GM18861 (cell line): ENCODE results near the gene SGO1.

Experiments
- ATAC-seq: cut with Tn5 transposase; IDR thresholded peaks from one replicate; pipeline ENCODE4 v1.9.1; 2021; ENCODE audit not compliant: unreplicated experiment

The SGO1 gene

GRCh38 chr3:20160230-20160629 is 25.8 kb downstream of the SGO1 start:
- no peak for ATAC-seq

DNA sequence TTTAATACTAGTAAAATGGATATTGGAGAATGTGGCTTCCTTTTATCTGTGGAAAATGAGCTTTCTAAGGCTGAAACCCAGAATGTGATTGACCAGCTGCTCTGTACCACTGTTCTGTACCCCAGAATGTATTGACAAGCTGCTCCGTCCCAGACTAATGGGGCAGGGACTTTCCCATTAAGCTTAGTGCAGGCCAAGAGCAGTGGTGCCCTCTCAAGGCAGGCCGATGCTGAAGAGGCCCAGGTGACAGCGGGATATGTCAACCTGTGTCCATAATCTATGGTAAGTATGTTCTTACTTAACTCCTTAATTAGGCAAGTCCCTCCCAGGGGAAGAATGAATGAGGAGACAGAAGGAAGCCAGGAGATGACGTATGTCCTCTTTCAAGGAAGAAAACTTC is 31.1 kb downstream of the SGO1 start:
- ATAC-seq: no peak

DNA sequence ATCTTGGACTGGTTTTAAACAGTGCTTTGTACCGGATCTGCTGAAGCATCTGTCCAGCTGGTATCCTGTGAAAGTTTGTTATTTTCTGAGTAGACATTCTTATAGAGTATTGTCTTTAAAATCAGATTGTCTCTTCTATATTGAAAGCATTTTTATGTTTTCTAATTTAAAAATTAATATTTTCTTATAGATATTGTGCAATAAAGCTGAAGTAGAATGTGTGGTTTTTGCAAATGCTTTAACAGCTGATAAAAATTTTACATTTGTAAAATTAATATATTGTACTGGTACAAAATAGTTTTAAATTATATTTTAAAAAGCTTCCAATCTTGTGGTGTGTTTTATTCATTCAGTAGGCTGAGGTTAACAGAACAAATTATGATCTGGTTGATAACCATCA is 31.9 kb downstream of the SGO1 start:
- ATAC-seq: no peak

DNA sequence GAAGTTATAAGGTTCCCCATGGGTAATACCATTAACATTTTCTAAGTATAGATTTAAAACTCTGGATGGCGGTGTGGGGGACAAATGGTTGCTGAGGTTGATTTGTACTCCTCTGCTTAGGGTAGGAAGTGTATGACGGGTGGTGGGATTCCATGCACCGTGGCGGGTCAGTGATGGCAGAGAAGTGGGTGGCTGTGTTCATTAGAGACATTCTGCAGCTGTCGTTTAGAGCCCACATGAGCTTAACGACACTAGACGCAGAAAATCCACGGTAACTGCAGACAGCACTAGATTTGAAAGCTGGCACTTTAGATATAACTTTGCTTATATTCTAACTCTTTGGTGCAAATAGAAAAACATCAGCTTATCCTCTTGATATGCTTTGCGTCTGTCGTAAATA is 37.5 kb downstream of the SGO1 start:
- no peak for ATAC-seq

GRCh38 chr3:20147361-20147760 is 38.6 kb downstream of the SGO1 start:
- ATAC-seq: no peak

- no peak for ATAC-seq
Observed at GRCh38 chr3:20146301-20146700, 39.7 kb downstream of the SGO1 start.

DNA sequence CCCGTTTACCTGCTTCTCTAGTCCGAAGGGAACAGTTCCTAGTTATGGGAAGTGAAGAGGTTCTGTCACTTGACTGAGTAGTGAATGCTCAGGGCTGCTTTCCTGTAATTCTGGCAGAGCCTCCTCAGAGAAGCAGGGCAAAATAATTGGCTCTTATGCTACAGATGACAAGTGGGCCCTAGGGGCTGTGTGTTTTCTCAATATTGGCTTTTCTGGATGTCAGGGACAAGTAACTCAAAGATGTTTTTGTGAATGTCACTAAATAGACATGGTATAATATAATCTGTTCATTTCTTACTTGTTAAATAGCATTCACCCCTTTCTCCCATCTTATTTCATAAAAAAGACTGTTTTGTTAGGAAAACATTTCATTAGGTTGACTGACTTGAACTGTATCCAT is 40.1 kb downstream of the SGO1 start:
- no peak for ATAC-seq

DNA sequence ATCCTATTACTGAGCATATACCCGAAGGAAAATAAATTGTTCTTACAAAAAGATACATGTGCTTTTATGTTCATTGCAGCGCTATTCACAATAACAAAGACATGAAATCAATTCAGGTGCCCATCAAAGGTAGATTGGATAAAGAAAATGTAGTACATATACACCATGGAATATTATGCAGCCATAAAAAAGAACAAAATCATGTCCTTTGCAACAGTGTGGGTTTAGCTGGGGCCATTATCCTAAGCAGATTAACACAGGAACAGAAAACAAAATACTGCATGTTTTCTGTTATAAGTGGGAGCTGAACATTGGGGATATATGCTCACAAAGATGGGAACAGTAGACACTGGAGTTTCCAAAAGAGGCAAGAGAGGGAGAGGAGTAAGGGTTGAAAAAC is 42.5 kb downstream of the SGO1 start:
- ATAC-seq: no peak

- ATAC-seq: no peak
Observed at GRCh38 chr3:20142517-20142916, 43.5 kb downstream of the SGO1 start.

- ATAC-seq: no peak
Observed at GRCh38 chr3:20141851-20142250, 44.2 kb downstream of the SGO1 start.

DNA sequence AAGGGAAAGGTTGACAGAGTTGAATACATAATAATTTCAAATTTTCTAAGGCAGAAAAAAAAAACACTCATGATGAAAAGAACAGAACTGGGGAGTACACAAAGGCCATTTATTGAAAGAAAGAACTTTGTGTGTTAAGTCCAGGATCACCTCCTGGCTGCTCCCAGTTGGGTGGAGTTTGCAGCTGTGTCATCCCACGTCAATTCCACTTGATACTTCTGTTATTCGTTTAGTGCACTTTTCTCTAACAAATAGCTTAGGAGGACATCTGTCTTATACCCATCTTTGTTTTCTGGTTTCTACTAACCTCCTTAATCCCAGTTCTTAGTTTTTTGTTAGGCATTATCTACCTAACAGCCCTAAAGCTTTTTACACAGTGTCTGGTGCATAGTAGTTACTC is 44.7 kb downstream of the SGO1 start:
- ATAC-seq: no peak

GRCh38 chr3:20140881-20141280 is 45.1 kb downstream of the SGO1 start:
- no peak for ATAC-seq

- no peak for ATAC-seq
Observed at GRCh38 chr3:20137647-20138046, 48.4 kb downstream of the SGO1 start.

DNA sequence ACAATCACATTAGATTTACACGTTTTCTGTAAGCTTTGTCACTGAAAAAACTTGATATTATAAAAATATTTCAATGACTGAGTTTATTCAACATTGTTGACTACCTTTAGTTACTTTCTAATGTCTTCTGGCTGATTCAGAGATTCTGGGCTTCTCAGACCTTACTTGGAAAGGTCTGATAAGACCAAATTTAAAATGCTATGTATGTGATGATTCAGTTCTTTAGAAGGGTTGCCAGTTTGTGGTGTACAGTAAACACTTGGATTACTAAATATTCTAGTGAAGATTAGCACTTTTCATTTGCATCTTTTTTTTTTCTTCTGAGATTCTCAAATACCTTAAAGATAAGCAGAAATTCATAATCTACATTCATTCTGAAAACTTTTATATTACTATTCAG is 49.8 kb downstream of the SGO1 start:
- no peak for ATAC-seq

DNA sequence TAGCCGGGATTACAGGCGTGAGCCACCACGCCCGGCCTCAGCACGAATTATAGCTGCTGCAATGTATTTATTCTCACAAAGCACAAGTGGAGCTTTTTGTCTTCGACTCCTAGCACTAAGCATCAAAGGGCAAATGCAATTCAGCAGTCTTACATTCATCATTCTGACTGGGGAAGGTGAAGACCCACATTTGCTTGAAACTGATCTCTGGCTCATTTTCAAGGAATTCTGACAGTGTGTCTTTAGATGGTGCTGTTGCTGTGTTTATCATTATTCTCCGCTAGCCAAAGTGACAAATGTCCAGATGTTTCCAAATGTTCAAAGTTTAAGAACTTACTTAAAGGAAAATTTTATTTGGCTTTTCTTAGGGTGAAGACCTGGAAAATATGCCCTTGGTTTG is 55.9 kb downstream of the SGO1 start:
- ATAC-seq: no peak

- ATAC-seq: no peak
Observed at GRCh38 chr3:20128358-20128757, 57.6 kb downstream of the SGO1 start.

GRCh38 chr3:20125897-20126296 is 60.1 kb downstream of the SGO1 start:
- ATAC-seq: peak; percentile 100

GRCh38 chr3:20125289-20125688 is 60.7 kb downstream of the SGO1 start:
- no peak for ATAC-seq

DNA sequence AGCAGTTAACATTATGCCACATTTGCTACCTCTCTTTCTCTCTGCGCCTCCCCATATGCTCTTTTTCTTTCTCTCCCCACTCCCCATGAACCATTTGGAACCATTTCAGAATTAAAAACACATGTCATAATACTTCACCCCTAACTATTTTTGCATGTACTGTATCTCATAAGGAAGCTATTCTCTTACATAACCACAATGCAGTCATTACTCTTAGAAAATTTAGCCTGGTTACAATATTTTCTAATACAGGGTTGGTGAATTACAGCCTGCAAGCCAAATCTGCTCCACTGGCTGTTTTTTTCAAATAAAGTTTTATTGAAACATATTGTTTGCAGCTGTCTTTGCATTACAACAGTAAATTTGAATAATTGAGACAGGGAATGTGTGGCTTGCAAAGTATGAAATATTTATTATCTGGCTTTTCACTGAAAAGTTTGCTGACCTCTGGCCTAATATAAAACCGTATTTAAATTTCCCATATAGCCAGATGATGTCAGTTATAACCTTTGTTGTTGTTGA is 62.8 kb downstream of the SGO1 start:
- no peak for ATAC-seq

GRCh38 chr3:20121088-20121487 is 64.9 kb downstream of the SGO1 start:
- no peak for ATAC-seq
